GM21619 (cell line): ENCODE data around the gene CNKSR2.
A peak's percentile ranks its signal among the peaks of the same experiment; 100 is the strongest.

ENCODE experiments used
- ATAC-seq: cut with Tn5 transposase; IDR thresholded peaks from one replicate; pipeline ENCODE4 v1.9.1; 2021; ENCODE audit not compliant: unreplicated experiment

CNKSR2 gene

GRCh38 chrX:21374163-21374993 is at the start of gene CNKSR2:
TSS of gene CNKSR2 (plus strand) at chrX:21374418. CDS start at chrX:21374898, 480 bp downstream.
- peak; percentile 72 for ATAC-seq

- ATAC-seq = no peak
These were observed 19.5 kb upstream of the CNKSR2 start for GRCh38 chrX:21354725-21355124.

GRCh38 chrX:21355831-21356230 is 18.4 kb upstream of the CNKSR2 start:
- ATAC-seq = no peak

GRCh38 chrX:21369613-21370012 is 4.6 kb upstream of the CNKSR2 start:
- ATAC-seq = no peak

- ATAC-seq = no peak
These were observed 1.2 kb upstream of the CNKSR2 start for GRCh38 chrX:21373001-21373400.

- peak; percentile 31 for ATAC-seq
These were observed 518 bp upstream of the CNKSR2 start for GRCh38 chrX:21373637-21374162.

GRCh38 chrX:21374994-21375707 is 933 bp downstream of the CNKSR2 start:
- peak; percentile 18 for ATAC-seq

- no peak for ATAC-seq
These were observed 1.4 kb downstream of the CNKSR2 start for GRCh38 chrX:21375708-21376009.

GRCh38 chrX:21376636-21377035 is 2.4 kb downstream of the CNKSR2 start:
- no peak for ATAC-seq

- ATAC-seq = no peak
These were observed 5.8 kb downstream of the CNKSR2 start for GRCh38 chrX:21379991-21380390.

GRCh38 chrX:21382715-21383114 is 8.5 kb downstream of the CNKSR2 start:
- ATAC-seq = no peak

GRCh38 chrX:21383546-21383945 is 9.3 kb downstream of the CNKSR2 start:
- no peak for ATAC-seq

GRCh38 chrX:21384178-21384577 is 10.0 kb downstream of the CNKSR2 start:
- ATAC-seq = no peak

GRCh38 chrX:21394792-21395191 is 20.6 kb downstream of the CNKSR2 start:
- no peak for ATAC-seq

GRCh38 chrX:21398426-21398825 is 24.2 kb downstream of the CNKSR2 start:
- no peak for ATAC-seq

GRCh38 chrX:21400408-21401121 is 26.3 kb downstream of the CNKSR2 start:
- ATAC-seq = no peak

- ATAC-seq = no peak
These were observed 34.1 kb downstream of the CNKSR2 start for GRCh38 chrX:21408307-21408706.

- ATAC-seq = no peak
These were observed 34.6 kb downstream of the CNKSR2 start for GRCh38 chrX:21408788-21409187.

- ATAC-seq = no peak
These were observed 37.8 kb downstream of the CNKSR2 start for GRCh38 chrX:21412029-21412428.

GRCh38 chrX:21412883-21413282 is 38.7 kb downstream of the CNKSR2 start:
- ATAC-seq = no peak

GRCh38 chrX:21427086-21427485 is 52.9 kb downstream of the CNKSR2 start:
- no peak for ATAC-seq

GRCh38 chrX:21437036-21437435 is 62.8 kb downstream of the CNKSR2 start:
- no peak for ATAC-seq
